Measurements from ENCODE around the gene PPP3CA. TPM values are rescaled to one million over a fixed set of nuclear protein-coding genes. Genes with fewer than 3 reads are reported as not detected.

PPP3CA gene
- total RNA-seq, 1 experiment from 2014 or later = 40.2 TPM

DNA sequence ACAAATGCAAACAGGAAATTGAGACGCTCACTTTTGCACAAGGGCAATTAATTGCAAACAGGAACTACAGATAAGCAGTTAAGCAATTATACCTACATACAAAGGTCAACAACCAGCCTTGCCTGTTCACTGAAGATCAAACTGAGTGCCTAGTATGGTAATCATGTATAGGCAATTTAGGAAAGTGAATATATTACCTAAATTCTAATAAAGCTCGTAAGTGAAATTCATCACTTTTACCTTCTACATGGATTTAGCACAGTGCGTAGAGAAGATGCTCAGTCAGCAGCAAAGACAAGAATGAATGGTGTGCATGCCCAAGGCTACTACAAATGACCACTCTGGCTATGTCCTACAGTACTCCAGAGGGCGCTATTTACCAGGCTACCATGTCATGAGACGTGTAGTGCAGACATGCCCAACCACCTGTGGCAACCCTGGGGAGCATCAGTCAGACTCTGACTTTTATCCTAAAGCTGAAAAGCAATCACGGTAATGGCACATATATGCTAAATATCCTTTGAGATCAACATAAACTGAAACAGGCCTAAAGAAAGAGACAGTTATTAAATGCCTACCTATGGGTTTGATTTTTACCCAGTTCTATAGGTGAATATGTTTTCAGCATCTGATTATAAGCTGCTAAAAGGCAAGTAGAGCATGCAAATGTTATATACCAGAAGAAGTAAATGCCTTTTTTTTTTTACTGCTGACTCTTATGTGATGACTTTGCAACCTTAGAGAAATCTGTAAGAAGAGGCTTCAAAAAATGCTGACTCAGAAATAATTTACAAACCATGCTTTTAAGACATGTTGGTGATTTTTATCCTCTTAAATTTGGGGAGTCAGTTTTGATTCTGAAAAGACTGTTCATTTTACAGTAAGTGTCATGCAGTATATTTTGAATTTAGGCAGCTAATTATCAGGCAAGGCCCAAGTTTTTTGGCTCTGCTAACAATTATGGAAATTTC is 178.0 kb downstream of the PPP3CA start:
- H3K9me3 ChIP-seq (ENCODE audit: insufficient read depth, low read depth) = no peaks in the 10 kb centered on the region
- POLR2A ChIA-PET (ENCODE audit: unreplicated experiment) = interaction anchor here (0.7 kb wide), 1 partner anchor 510 kb away, joined by 3 read pairs; no protein-coding TSS in a partner anchor

DNA sequence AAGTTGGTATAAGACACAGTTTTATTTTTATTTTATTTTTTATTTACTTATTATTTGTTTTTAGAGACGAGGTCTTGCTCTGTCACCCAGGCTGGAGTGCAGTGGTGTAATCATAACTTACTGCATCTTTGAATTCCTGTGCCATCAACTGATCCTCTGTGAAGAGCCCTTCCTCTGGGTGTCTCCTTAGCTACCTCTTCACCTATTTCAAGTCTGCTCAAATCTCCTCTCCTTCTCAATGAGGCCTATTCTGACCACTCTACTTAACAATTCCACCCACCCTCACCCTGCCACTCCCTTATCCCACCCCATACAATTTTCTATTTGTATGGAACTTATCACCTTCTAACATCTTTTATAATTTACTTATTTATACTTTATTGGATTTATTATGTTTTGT is 183.4 kb downstream of the PPP3CA start:
- H3K79me2 ChIP-seq (ENCODE audit: low read depth) = 0 out of 2 replicates have a peak, but pooled peaks cover 2% of the 10 kb centered on the region
- no peaks in the 10 kb centered on the region for H3K36me3 ChIP-seq (ENCODE audit: low read depth)
- CTCF ChIA-PET = no interaction called here
- no peak overlapping the region for H2AFZ ChIP-seq
- H4K20me1 ChIP-seq (ENCODE audit: insufficient read depth) = no peaks in the 10 kb centered on the region
- intact Hi-C loops (cut with micrococcal nuclease; ENCODE audit: unreplicated experiment) = no loop called here
- no peaks in the 10 kb centered on the region for H3K9me3 ChIP-seq (ENCODE audit: insufficient read depth, low read depth)
- H3K4me1 ChIP-seq (replicated peaks; ENCODE audit: insufficient read depth) = no peaks in the 10 kb centered on the region; the same call in 1 of the 2 replicates
- BruUV-seq (replicated peaks) = no TSS peak
- H3K4me2 ChIP-seq = no peak overlapping the region
- POLR2A ChIA-PET (ENCODE audit: unreplicated experiment) = no interaction called here
- no peaks in the 10 kb centered on the region for H3K27me3 ChIP-seq (ENCODE audit: insufficient read depth, low read depth)
- H3K9me2 ChIP-seq (ENCODE audit: insufficient read depth) = no peaks in the 10 kb centered on the region
- H3K4me3 ChIP-seq = no peak overlapping the region
- no peak overlapping the region for H3K27ac ChIP-seq
- no peaks in the 10 kb centered on the region for H3F3A ChIP-seq (ENCODE audit: insufficient read depth, low read depth)
- DNase-seq = no peak
- TF ChIP-seq EZH2 (IDR thresholded peaks at IDR 0.05; ENCODE audit: low read depth) = no peak
- no peak for TF ChIP-seq CTCF (conservative IDR thresholded peaks at IDR 0.05)

More for the DNA sequence above, 178.0 kb downstream of the PPP3CA start:
- Histone ChIP-seq H3K79me2 (ENCODE audit: low read depth) (0 out of 2 replicates have a peak, but pooled peaks cover 2% of the 10 kb centered on the region), H3K4me3 (no peak overlapping the region), H3K4me2 (no peak overlapping the region), H3K27me3 (ENCODE audit: insufficient read depth, low read depth) (no peaks in the 10 kb centered on the region), H3K4me1 (replicated peaks; ENCODE audit: insufficient read depth) (no peaks in the 10 kb centered on the region), H3K27ac (no peak overlapping the region), H2AFZ (no peak overlapping the region), H4K20me1 (ENCODE audit: insufficient read depth) (no peaks in the 10 kb centered on the region), H3K36me3 (ENCODE audit: low read depth) (no peaks in the 10 kb centered on the region), H3K9me2 (ENCODE audit: insufficient read depth) (no peaks in the 10 kb centered on the region), H3F3A (ENCODE audit: insufficient read depth, low read depth) (no peaks in the 10 kb centered on the region)
- intact Hi-C loops (cut with micrococcal nuclease; ENCODE audit: unreplicated experiment) = loop anchor here (5.0 kb wide), 1 partner anchor 563 kb away; no protein-coding TSS in a partner anchor
- TF ChIP-seq CTCF (conservative IDR thresholded peaks at IDR 0.05) = peak; percentile 53
- no peak for TF ChIP-seq EZH2 (IDR thresholded peaks at IDR 0.05; ENCODE audit: low read depth)
- DNase-seq = peak in 1 of 2 experiments; percentile 15
- CTCF ChIA-PET = interaction anchor here (0.7 to 0.9 kb wide), 2 partner anchors 68 to 560 kb away, joined by 3 to 5 read pairs; no protein-coding TSS in a partner anchor
- no TSS peak for BruUV-seq (replicated peaks)

- CTCF ChIA-PET = no interaction called here
Observed at GRCh38 chr4:101162990-101163380, 184.3 kb downstream of the PPP3CA start.

More at GRCh38 chr4:101162990-101163380, 184.3 kb downstream of the PPP3CA start:
- DNase-seq = no peak
- no peaks in the 10 kb centered on the region for H3K27me3 ChIP-seq (ENCODE audit: insufficient read depth, low read depth)
- H3K27ac ChIP-seq = no peak overlapping the region
- H3K9me3 ChIP-seq (ENCODE audit: insufficient read depth, low read depth) = no peaks in the 10 kb centered on the region
- intact Hi-C loops (cut with micrococcal nuclease; ENCODE audit: unreplicated experiment) = no loop called here
- H3K36me3 ChIP-seq (ENCODE audit: low read depth) = no peaks in the 10 kb centered on the region
- H3K9me2 ChIP-seq (ENCODE audit: insufficient read depth) = no peaks in the 10 kb centered on the region
- H3F3A ChIP-seq (ENCODE audit: insufficient read depth, low read depth) = no peaks in the 10 kb centered on the region
- no peak overlapping the region for H3K4me2 ChIP-seq
- no peaks in the 10 kb centered on the region; the same call in 1 of the 2 replicates for H3K4me1 ChIP-seq (replicated peaks; ENCODE audit: insufficient read depth)
- POLR2A ChIA-PET (ENCODE audit: unreplicated experiment) = no interaction called here
- 0 out of 2 replicates have a peak, but pooled peaks cover 2% of the 10 kb centered on the region for H3K79me2 ChIP-seq (ENCODE audit: low read depth)
- no peak overlapping the region for H3K4me3 ChIP-seq
- no TSS peak for BruUV-seq (replicated peaks)
- no peaks in the 10 kb centered on the region for H4K20me1 ChIP-seq (ENCODE audit: insufficient read depth)
- no peak for TF ChIP-seq EZH2 (IDR thresholded peaks at IDR 0.05; ENCODE audit: low read depth)
- no peak for TF ChIP-seq CTCF (conservative IDR thresholded peaks at IDR 0.05)
- no peak overlapping the region for H2AFZ ChIP-seq
